Neuron (in vitro differentiated cells): ENCODE data around the gene CAMTA1.

Experiments
- H2AFZ ChIP-seq: one replicate; pipeline ENCODE4 v1.6.1; 2013; ENCODE audit warnings: low read depth, mild to moderate bottlenecking, inconsistent platforms, low read length, moderate library complexity
- H3K27me3 ChIP-seq: one replicate; pipeline ENCODE4 v1.6.1; 2013; ENCODE audit warnings: low read length; ENCODE audit not compliant: insufficient read depth
- H3K36me3 ChIP-seq: one replicate; pipeline ENCODE4 v1.6.1; 2013; ENCODE audit warnings: low read length; ENCODE audit not compliant: insufficient read depth
- H3K4me1 ChIP-seq: one replicate; pipeline ENCODE4 v1.6.1; 2013; ENCODE audit warnings: low read length; ENCODE audit not compliant: insufficient read depth
- H3K4me3 ChIP-seq: 2 replicates; pipeline ENCODE4 v1.5.1; 2013; ENCODE audit warnings: mild to moderate bottlenecking, low read length, moderate library complexity
- H3K9me3 ChIP-seq: one replicate; pipeline ENCODE4 v1.6.1; 2013; ENCODE audit warnings: low read length

CAMTA1 gene

GRCh38 chr1:7643530-7643929, 858.3 kb downstream of the CAMTA1 start:
- Histone ChIP-seq H3K27me3 (peaks cover 4% of the 10 kb centered on the region), H3K4me3 (no peak overlapping the region), H2AFZ (no peak overlapping the region), H3K4me1 (peaks cover 4% of the 10 kb centered on the region), H3K36me3 (no peaks in the 10 kb centered on the region), H3K9me3 (no peaks in the 10 kb centered on the region)

GRCh38 chr1:7644086-7644485, 858.8 kb downstream of the CAMTA1 start:
- Histone ChIP-seq H3K27me3 (peaks cover 4% of the 10 kb centered on the region), H3K9me3 (no peaks in the 10 kb centered on the region), H3K36me3 (no peaks in the 10 kb centered on the region), H3K4me1 (peaks cover 4% of the 10 kb centered on the region), H2AFZ (no peak overlapping the region), H3K4me3 (no peak overlapping the region)

GRCh38 chr1:7644961-7645750, 859.9 kb downstream of the CAMTA1 start:
- Histone ChIP-seq H3K4me1 (peaks cover 4% of the 10 kb centered on the region), H2AFZ (no peak overlapping the region), H3K27me3 (peaks cover 9% of the 10 kb centered on the region), H3K36me3 (no peaks in the 10 kb centered on the region), H3K9me3 (no peaks in the 10 kb centered on the region), H3K4me3 (no peak overlapping the region)

- Histone ChIP-seq H3K4me3 (no peak overlapping the region), H3K4me1 (peaks cover 7% of the 10 kb centered on the region), H3K27me3 (peaks cover 13% of the 10 kb centered on the region), H3K9me3 (no peaks in the 10 kb centered on the region), H3K36me3 (no peaks in the 10 kb centered on the region), H2AFZ (no peak overlapping the region)
Observed at GRCh38 chr1:7645751-7646048, 860.4 kb downstream of the CAMTA1 start.

GRCh38 chr1:7646164-7646563, 860.9 kb downstream of the CAMTA1 start:
- H2AFZ ChIP-seq, result no peak overlapping the region
- H3K27me3 ChIP-seq, result peaks cover 13% of the 10 kb centered on the region
- H3K9me3 ChIP-seq, result no peaks in the 10 kb centered on the region
- H3K36me3 ChIP-seq, result no peaks in the 10 kb centered on the region
- H3K4me3 ChIP-seq, result no peak overlapping the region
- H3K4me1 ChIP-seq, result peaks cover 7% of the 10 kb centered on the region

- no peaks in the 10 kb centered on the region for H3K36me3 ChIP-seq
- no peak overlapping the region for H3K4me3 ChIP-seq
- peaks cover 13% of the 10 kb centered on the region for H3K27me3 ChIP-seq
Observed at GRCh38 chr1:7646981-7647901, 862.0 kb downstream of the CAMTA1 start.

GRCh38 chr1:7648761-7649384, 863.6 kb downstream of the CAMTA1 start:
- H3K36me3 ChIP-seq, result no peaks in the 10 kb centered on the region
- no peaks in the 10 kb centered on the region for H3K9me3 ChIP-seq
- H3K4me1 ChIP-seq, result peaks cover 7% of the 10 kb centered on the region
- H3K27me3 ChIP-seq, result peaks cover 17% of the 10 kb centered on the region
- H3K4me3 ChIP-seq, result no peak overlapping the region
- H2AFZ ChIP-seq, result no peak overlapping the region

More at GRCh38 chr1:7646981-7647901, 862.0 kb downstream of the CAMTA1 start:
- H3K9me3 ChIP-seq, result no peaks in the 10 kb centered on the region
- peaks cover 7% of the 10 kb centered on the region for H3K4me1 ChIP-seq
- no peak overlapping the region for H2AFZ ChIP-seq

- H3K36me3 ChIP-seq, result no peaks in the 10 kb centered on the region
- H2AFZ ChIP-seq, result no peak overlapping the region
- no peak overlapping the region for H3K4me3 ChIP-seq
- peaks cover 17% of the 10 kb centered on the region for H3K27me3 ChIP-seq
- peaks cover 7% of the 10 kb centered on the region for H3K4me1 ChIP-seq
- H3K9me3 ChIP-seq, result no peaks in the 10 kb centered on the region
Observed at GRCh38 chr1:7650801-7651200, 865.5 kb downstream of the CAMTA1 start.

GRCh38 chr1:7651203-7651602, 865.9 kb downstream of the CAMTA1 start:
- Histone ChIP-seq H3K27me3 (peaks cover 17% of the 10 kb centered on the region), H3K4me1 (peaks cover 7% of the 10 kb centered on the region), H3K4me3 (no peak overlapping the region), H2AFZ (no peak overlapping the region), H3K36me3 (no peaks in the 10 kb centered on the region), H3K9me3 (no peaks in the 10 kb centered on the region)

GRCh38 chr1:7652061-7652460, 866.8 kb downstream of the CAMTA1 start:
- Histone ChIP-seq H3K27me3 (peaks cover 19% of the 10 kb centered on the region), H3K9me3 (no peaks in the 10 kb centered on the region), H3K4me1 (peaks cover 7% of the 10 kb centered on the region), H2AFZ (no peak overlapping the region), H3K4me3 (no peak overlapping the region), H3K36me3 (no peaks in the 10 kb centered on the region)

GRCh38 chr1:7652515-7653098, 867.4 kb downstream of the CAMTA1 start:
- peaks cover 13% of the 10 kb centered on the region for H3K4me1 ChIP-seq
- H3K4me3 ChIP-seq, result no peak overlapping the region
- peaks cover 19% of the 10 kb centered on the region for H3K27me3 ChIP-seq
- H3K36me3 ChIP-seq, result no peaks in the 10 kb centered on the region
- H3K9me3 ChIP-seq, result no peaks in the 10 kb centered on the region
- no peak overlapping the region for H2AFZ ChIP-seq

- no peak overlapping the region for H3K4me3 ChIP-seq
- H3K36me3 ChIP-seq, result no peaks in the 10 kb centered on the region
- no peaks in the 10 kb centered on the region for H3K9me3 ChIP-seq
- H3K27me3 ChIP-seq, result peaks cover 17% of the 10 kb centered on the region
- H2AFZ ChIP-seq, result no peak overlapping the region
- peaks cover 18% of the 10 kb centered on the region for H3K4me1 ChIP-seq
Observed at GRCh38 chr1:7654725-7655124, 869.5 kb downstream of the CAMTA1 start.

- Histone ChIP-seq H3K4me3 (no peak overlapping the region), H3K4me1 (peaks cover 18% of the 10 kb centered on the region), H3K9me3 (no peaks in the 10 kb centered on the region), H2AFZ (no peak overlapping the region), H3K36me3 (no peaks in the 10 kb centered on the region), H3K27me3 (peaks cover 11% of the 10 kb centered on the region)
Observed at GRCh38 chr1:7655354-7655753, 870.1 kb downstream of the CAMTA1 start.
